IMR-90 (cell line): ENCODE measurements around the gene TMEM131. TPM values are rescaled to one million over a fixed set of nuclear protein-coding genes. Genes with fewer than 3 reads are reported as not detected.

Experiments
- ATAC-seq: fragments of 200-7000 bp; cut with Tn5 transposase; 2 replicates; pipeline ENCODE4 v1.9.1; 2020; ENCODE audit warnings: low read depth, mild to moderate bottlenecking, moderate library complexity
- BruUV-seq: library from RNA; stranded (reverse); fragments of 400-500 nt; replicated peaks from 2 replicates; lab custom pipeline; 2021; lab: Mats Ljungman, UMichigan
- CTCF ChIA-PET: fragments of 300-600 bp; formaldehyde crosslinking; extraction: SDS; loops from one replicate; lab custom pipeline; 2021; ENCODE audit warnings: antibody characterized with exemption; lab: Yijun Ruan, JAX
- POLR2A ChIA-PET: fragments of 300-600 bp; sonication (Branson Sonifier 250); formaldehyde crosslinking; loops from one replicate; lab custom pipeline; 2022; ENCODE audit warnings: antibody characterized with exemption; ENCODE audit not compliant: unreplicated experiment; lab: Charles Lee
- DNase-seq: peaks from one replicate; pipeline ENCODE4 v3.0.0; 2013
- H2AFZ ChIP-seq: replicated peaks from 2 replicates; pipeline ENCODE3; 2013; ENCODE audit warnings: low read length, mild to moderate bottlenecking; ENCODE audit not compliant: poor library complexity
- H2AK5ac ChIP-seq: 2 replicates; pipeline ENCODE4 v1.6.1; 2013; ENCODE audit warnings: low read depth, low read length, inconsistent platforms
- H2AK9ac ChIP-seq: replicated peaks from 2 replicates; pipeline ENCODE3; 2013; ENCODE audit warnings: mild to moderate bottlenecking, low read depth, low read length, moderate library complexity; ENCODE audit not compliant: poor library complexity
- H2BK120ac ChIP-seq: 2 replicates; pipeline ENCODE4 v1.6.1; 2013; ENCODE audit warnings: low read depth, low read length, inconsistent platforms
- H2BK15ac ChIP-seq: 3 replicates; pipeline ENCODE4 v1.6.1; 2013; ENCODE audit warnings: low read depth, low read length, inconsistent platforms
- H2BK20ac ChIP-seq: 2 replicates; pipeline ENCODE4 v1.6.1; 2013; ENCODE audit warnings: low read depth, mild to moderate bottlenecking, inconsistent platforms, low read length, moderate library complexity
- H2BK5ac ChIP-seq: 2 replicates; pipeline ENCODE4 v1.6.1; 2013; ENCODE audit warnings: mild to moderate bottlenecking, low read depth, low read length, inconsistent platforms; ENCODE audit not compliant: poor library complexity, severe bottlenecking
- H3K14ac ChIP-seq: replicated peaks from 2 replicates; pipeline ENCODE4 v1.6.1; 2013; ENCODE audit warnings: low read depth, low read length, inconsistent platforms
- H3K18ac ChIP-seq: 2 replicates; pipeline ENCODE4 v1.6.1; 2013; ENCODE audit warnings: low read depth, low read length, control low read depth
- H3K23ac ChIP-seq: 2 replicates; pipeline ENCODE4 v1.6.1; 2013; ENCODE audit warnings: low read depth, low read length, inconsistent platforms
- H3K27ac ChIP-seq: 2 replicates; pipeline ENCODE4 v1.5.1; 2013; ENCODE audit warnings: mild to moderate bottlenecking, control low read depth, low read length; ENCODE audit not compliant: insufficient read depth
- H3K27me3 ChIP-seq: 2 replicates; pipeline ENCODE4 v1.6.1; 2013; ENCODE audit warnings: low read length; ENCODE audit not compliant: control insufficient read depth, insufficient read depth
- H3K36me3 ChIP-seq: 2 replicates; pipeline ENCODE4 v1.6.1; 2013; ENCODE audit warnings: low read length, mixed read lengths; ENCODE audit not compliant: control insufficient read depth, insufficient read depth
- H3K4ac ChIP-seq: 2 replicates; pipeline ENCODE4 v1.6.1; 2013; ENCODE audit warnings: low read depth, low read length, inconsistent platforms
- H3K4me1 ChIP-seq: 2 replicates; pipeline ENCODE4 v1.6.1; 2013; ENCODE audit warnings: low read length, mixed read lengths; ENCODE audit not compliant: control insufficient read depth, insufficient read depth
- H3K4me2 ChIP-seq: 2 replicates; pipeline ENCODE4 v1.6.1; 2013; ENCODE audit warnings: low read depth, mild to moderate bottlenecking, control low read depth, low read length, moderate library complexity
- H3K4me3 ChIP-seq: 2 replicates; pipeline ENCODE4 v1.5.1; 2013; ENCODE audit warnings: low read depth, mild to moderate bottlenecking, control low read depth, low read length, moderate library complexity; ENCODE audit not compliant: insufficient read depth
- H3K56ac ChIP-seq: 2 replicates; pipeline ENCODE4 v1.6.1; 2013; ENCODE audit warnings: low read length, inconsistent platforms; ENCODE audit not compliant: insufficient read depth; ENCODE audit errors: extremely low read depth
- H3K79me1 ChIP-seq, 2 experiments: 2 replicates each; pipeline ENCODE4 v1.6.1; 2013; ENCODE audit warnings: low read length in 2 of 2, inconsistent platforms in 1 of 2, low read depth in 1 of 2
- H3K9ac ChIP-seq: 2 replicates; pipeline ENCODE4 v1.6.1; 2013; ENCODE audit warnings: low read depth, low read length, control low read depth
- H3K9me1 ChIP-seq: 2 replicates; pipeline ENCODE4 v1.6.1; 2013; ENCODE audit warnings: low read length, inconsistent platforms; ENCODE audit not compliant: insufficient read depth
- H3K9me3 ChIP-seq: 2 replicates; pipeline ENCODE4 v1.6.1; 2013; ENCODE audit warnings: low read length; ENCODE audit not compliant: control insufficient read depth, insufficient read depth
- H4K20me1 ChIP-seq: 2 replicates; pipeline ENCODE4 v1.6.1; 2013; ENCODE audit warnings: low read length, inconsistent platforms; ENCODE audit not compliant: insufficient read depth
- H4K5ac ChIP-seq: 2 replicates; pipeline ENCODE4 v1.6.1; 2013; ENCODE audit warnings: mild to moderate bottlenecking, low read depth, low read length, control low read depth
- H4K8ac ChIP-seq, 2 experiments: 2 replicates each; pipeline ENCODE4 v1.6.1; 2013; ENCODE audit warnings: low read depth in 2 of 2, low read length in 2 of 2, control low read depth in 1 of 2, inconsistent platforms in 1 of 2
- H4K91ac ChIP-seq: 2 replicates; pipeline ENCODE4 v1.6.1; 2013; ENCODE audit warnings: low read depth, low read length, inconsistent platforms; ENCODE audit not compliant: insufficient read depth
- BHLHE40 ChIP-seq: fragments of 150-350 bp; IDR thresholded peaks from 2 replicates; pipeline ENCODE4 v1.6.1; 2016; ENCODE audit warnings: mild to moderate bottlenecking, low read depth, low read length
- CHD1 ChIP-seq: IDR thresholded peaks from 2 replicates; pipeline ENCODE4 v1.6.1; 2012; ENCODE audit warnings: low read depth, low read length, improper control_type of control experiment
- MAFK ChIP-seq: IDR thresholded peaks from 2 replicates; pipeline ENCODE4 v1.6.1; 2012; ENCODE audit warnings: low read depth, low read length, improper control_type of control experiment
- MAZ ChIP-seq: IDR thresholded peaks from 2 replicates; pipeline ENCODE4 v1.6.1; 2012; ENCODE audit warnings: low read depth, mild to moderate bottlenecking, low read length, improper control_type of control experiment, moderate library complexity, borderline replicate concordance
- MXI1 ChIP-seq: IDR thresholded peaks from 2 replicates; pipeline ENCODE4 v1.6.1; 2012; ENCODE audit warnings: low read depth, mild to moderate bottlenecking, low read length, moderate library complexity, borderline replicate concordance
- NFE2L2 ChIP-seq: fragments of 150-350 bp; IDR thresholded peaks from 2 replicates; pipeline ENCODE4 v1.6.1; 2016; ENCODE audit warnings: low read depth, mild to moderate bottlenecking, low read length
- RAD21 ChIP-seq: IDR thresholded peaks from 2 replicates; pipeline ENCODE4 v1.6.1; 2012; ENCODE audit warnings: low read length, improper control_type of control experiment
- RCOR1 ChIP-seq: IDR thresholded peaks from 2 replicates; pipeline ENCODE4 v1.6.1; 2012; ENCODE audit warnings: mild to moderate bottlenecking, low read length, improper control_type of control experiment; ENCODE audit not compliant: insufficient replicate concordance
- RFX5 ChIP-seq: IDR thresholded peaks from 2 replicates; pipeline ENCODE4 v1.8.0; 2012; ENCODE audit warnings: low read depth, mild to moderate bottlenecking, low read length, moderate library complexity
- SMC3 ChIP-seq: fragments of 150-350 bp; IDR thresholded peaks from 2 replicates; pipeline ENCODE4 v1.6.1; 2016; ENCODE audit warnings: low read depth, mild to moderate bottlenecking, antibody characterized with exemption, low read length, moderate library complexity
- WGBS, 2 experiments: methylation state at CpG; one replicate each; pipeline versions ENCODE4 v1.1.5 to v1.1.7; 2013; ENCODE audit warnings: missing lambda C conversion rate in 2 of 2; ENCODE audit not compliant: insufficient read length in 1 of 2; ENCODE audit errors: extremely low coverage in 2 of 2; 5-methylcytosine and 5-hydroxymethylcytosine counted together
- dilution Hi-C: fragments of 300-500 bp; cut with HindIII; formaldehyde crosslinking; loops from one replicate; pipeline ENCODE4 v1.14.3; 2018; ENCODE audit warnings: low sequenced_read_pairs; ENCODE audit not compliant: unreplicated experiment
- in situ Hi-C: fragments of 300-500 bp; cut with MboI; formaldehyde crosslinking; loops from 3 replicates; pipeline ENCODE4 v1.14.3; 2019; ENCODE audit warnings: low sequenced_read_pairs, inconsistent platforms, mixed read lengths
- intact Hi-C: fragments of 100-400 bp; cut with micrococcal nuclease; formaldehyde crosslinking; loops from 2 replicates; pipeline ENCODE4 v1.10.0; 2022
- polyA plus RNA-seq, 3 experiments: library from polyadenylated mRNA; depleted of rRNA; stranded (reverse); fragments of >200 nt; gene quantifications; 2 replicates each; pipeline ENCODE4 v1.2.3, GENCODE V29; 2012; ENCODE audit warnings: low replicate concordance in 1 of 3
- total RNA-seq: library from RNA; depleted of rRNA; stranded (reverse); fragments of >200 nt; gene quantifications from 2 replicates; pipeline ENCODE4 v1.2.3, GENCODE V29; 2012
- TF ChIP-seq, protein P1 (sequence below): fragments of 150-350 bp; IDR thresholded peaks from 2 replicates; pipeline ENCODE4 v1.6.1; 2017; ENCODE audit warnings: mild to moderate bottlenecking, antibody characterized with exemption, low read length, low read depth
- TF ChIP-seq, protein P2 (sequence below): conservative IDR thresholded peaks from 2 replicates; pipeline ENCODE4 v1.5.1; 2012; ENCODE audit warnings: mild to moderate bottlenecking, low read depth, low read length, improper control_type of control experiment

Gene TMEM131
- total and polyA plus RNA-seq, 2 of the 4 experiments (the other 2 are of a cell fraction), result 13.3 to 14.0 TPM

DNA sequence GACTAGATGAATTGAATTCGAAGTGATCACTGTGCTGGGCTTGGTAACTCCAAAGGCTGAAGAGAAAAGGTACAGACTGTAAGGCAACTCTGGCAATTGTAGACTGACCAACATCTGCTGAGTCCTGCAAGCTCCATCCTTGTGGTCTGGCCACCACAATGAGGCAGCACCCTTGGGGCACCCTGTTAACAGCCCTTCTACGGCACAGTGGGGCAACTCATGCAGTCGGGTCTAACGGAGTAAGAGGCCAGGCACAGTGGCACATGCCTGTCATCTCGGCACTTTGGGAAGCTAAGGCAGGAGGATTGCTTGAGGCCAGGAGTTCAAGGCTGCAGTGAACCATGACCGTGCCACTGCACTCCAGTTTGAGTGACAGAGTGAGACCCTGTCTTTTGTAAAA, 155.6 kb downstream of the TMEM131 start:
- H2BK5ac ChIP-seq, result no peak overlapping the region
- POLR2A ChIA-PET, result no interaction called here
- H4K8ac ChIP-seq, result no peak overlapping the region
- H2BK20ac ChIP-seq, result no peak overlapping the region
- no peak overlapping the region for H3K9ac ChIP-seq
- peaks cover 5% of the 10 kb centered on the region; the same call in 1 of the 2 replicates for H3K9me1 ChIP-seq
- intact Hi-C loops (no loop called here), in situ Hi-C loops (no loop called here), dilution Hi-C loops (no loop called here)
- no peak overlapping the region for H2BK15ac ChIP-seq
- BruUV-seq, result no TSS peak
- no peaks in the 10 kb centered on the region for H3K27me3 ChIP-seq
- peaks cover 21 to 24% of the 10 kb centered on the region in 2 experiments for H3K79me1 ChIP-seq
- no peaks in the 10 kb centered on the region for H3K9me3 ChIP-seq
- H4K5ac ChIP-seq, result no peak overlapping the region
- H2AFZ ChIP-seq, result no peak overlapping the region
- DNase-seq (no peak), ATAC-seq (no peak)
- no peak overlapping the region for H3K23ac ChIP-seq
- no peak overlapping the region for H2AK9ac ChIP-seq
- no peak overlapping the region for H3K56ac ChIP-seq
- no peak overlapping the region for H4K91ac ChIP-seq
- CTCF ChIA-PET, result no interaction called here
- no peak overlapping the region for H3K4me2 ChIP-seq
- H3K27ac ChIP-seq, result no peak overlapping the region
- no peak overlapping the region for H3K18ac ChIP-seq
- no peak for TF ChIP-seq RAD21
- TF ChIP-seq MXI1, result no peak
- TF ChIP-seq, protein P1, sequence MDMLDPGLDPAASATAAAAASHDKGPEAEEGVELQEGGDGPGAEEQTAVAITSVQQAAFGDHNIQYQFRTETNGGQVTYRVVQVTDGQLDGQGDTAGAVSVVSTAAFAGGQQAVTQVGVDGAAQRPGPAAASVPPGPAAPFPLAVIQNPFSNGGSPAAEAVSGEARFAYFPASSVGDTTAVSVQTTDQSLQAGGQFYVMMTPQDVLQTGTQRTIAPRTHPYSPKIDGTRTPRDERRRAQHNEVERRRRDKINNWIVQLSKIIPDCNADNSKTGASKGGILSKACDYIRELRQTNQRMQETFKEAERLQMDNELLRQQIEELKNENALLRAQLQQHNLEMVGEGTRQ, result no peak
- TF ChIP-seq RCOR1, result no peak
- TF ChIP-seq BHLHE40, result no peak
- TF ChIP-seq, protein P2, sequence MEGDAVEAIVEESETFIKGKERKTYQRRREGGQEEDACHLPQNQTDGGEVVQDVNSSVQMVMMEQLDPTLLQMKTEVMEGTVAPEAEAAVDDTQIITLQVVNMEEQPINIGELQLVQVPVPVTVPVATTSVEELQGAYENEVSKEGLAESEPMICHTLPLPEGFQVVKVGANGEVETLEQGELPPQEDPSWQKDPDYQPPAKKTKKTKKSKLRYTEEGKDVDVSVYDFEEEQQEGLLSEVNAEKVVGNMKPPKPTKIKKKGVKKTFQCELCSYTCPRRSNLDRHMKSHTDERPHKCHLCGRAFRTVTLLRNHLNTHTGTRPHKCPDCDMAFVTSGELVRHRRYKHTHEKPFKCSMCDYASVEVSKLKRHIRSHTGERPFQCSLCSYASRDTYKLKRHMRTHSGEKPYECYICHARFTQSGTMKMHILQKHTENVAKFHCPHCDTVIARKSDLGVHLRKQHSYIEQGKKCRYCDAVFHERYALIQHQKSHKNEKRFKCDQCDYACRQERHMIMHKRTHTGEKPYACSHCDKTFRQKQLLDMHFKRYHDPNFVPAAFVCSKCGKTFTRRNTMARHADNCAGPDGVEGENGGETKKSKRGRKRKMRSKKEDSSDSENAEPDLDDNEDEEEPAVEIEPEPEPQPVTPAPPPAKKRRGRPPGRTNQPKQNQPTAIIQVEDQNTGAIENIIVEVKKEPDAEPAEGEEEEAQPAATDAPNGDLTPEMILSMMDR, result no peak
- TF ChIP-seq CHD1, result no peak
- no peak for TF ChIP-seq MAFK
- no peak for TF ChIP-seq MAZ
- TF ChIP-seq RFX5, result no peak
- no peak for TF ChIP-seq NFE2L2
- no peak for TF ChIP-seq SMC3
- WGBS, 2 experiments, result 94% methylated on average over 2 of the region's 6 CpGs; no CpG with 5 or more reads in 1 of the 2 experiments
- no peak overlapping the region for H3K4me3 ChIP-seq
- no peaks in the 10 kb centered on the region; the same call in 1 of the 2 replicates for H4K20me1 ChIP-seq
- H3K36me3 ChIP-seq, result peaks cover 3% of the 10 kb centered on the region
- peaks cover 6% of the 10 kb centered on the region for H3K4me1 ChIP-seq
- no peak overlapping the region for H3K14ac ChIP-seq
- no peak overlapping the region for H2BK120ac ChIP-seq
- H3K4ac ChIP-seq, result no peak overlapping the region
- H2AK5ac ChIP-seq, result no peak overlapping the region; the same call in 1 of the 2 replicates
